ENCODE measurements around the gene UGGT1.

DNA sequence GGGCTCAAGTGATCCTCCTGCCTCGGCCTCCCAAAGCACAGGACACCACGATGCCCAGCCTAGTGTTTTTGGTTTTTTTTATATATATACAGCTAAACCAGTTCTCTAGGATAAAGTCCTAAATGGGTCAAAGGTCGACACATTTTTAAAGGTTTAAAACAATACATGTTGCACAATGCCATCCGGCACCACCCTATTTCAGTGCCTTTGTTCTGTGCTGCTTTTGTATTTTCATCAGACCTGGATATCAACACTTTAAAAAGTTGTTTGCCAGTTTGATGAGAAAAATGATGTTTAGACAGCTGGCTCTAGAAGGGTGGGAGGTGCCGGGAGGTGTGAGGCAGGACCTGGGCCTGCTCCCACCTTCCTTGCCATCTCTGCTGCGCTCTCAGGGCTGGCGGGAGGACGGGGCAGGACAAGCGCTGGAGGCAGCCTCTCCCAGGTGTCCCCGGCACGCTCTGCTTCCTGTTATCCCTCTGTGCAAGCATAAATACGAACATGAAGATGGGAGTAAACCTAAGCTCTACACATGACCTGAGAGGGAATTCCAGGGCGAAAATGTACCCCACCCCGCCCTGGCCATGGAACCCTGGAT, 124.0 kb downstream of the UGGT1 start:
- TF ChIP-seq, protein P1, sequence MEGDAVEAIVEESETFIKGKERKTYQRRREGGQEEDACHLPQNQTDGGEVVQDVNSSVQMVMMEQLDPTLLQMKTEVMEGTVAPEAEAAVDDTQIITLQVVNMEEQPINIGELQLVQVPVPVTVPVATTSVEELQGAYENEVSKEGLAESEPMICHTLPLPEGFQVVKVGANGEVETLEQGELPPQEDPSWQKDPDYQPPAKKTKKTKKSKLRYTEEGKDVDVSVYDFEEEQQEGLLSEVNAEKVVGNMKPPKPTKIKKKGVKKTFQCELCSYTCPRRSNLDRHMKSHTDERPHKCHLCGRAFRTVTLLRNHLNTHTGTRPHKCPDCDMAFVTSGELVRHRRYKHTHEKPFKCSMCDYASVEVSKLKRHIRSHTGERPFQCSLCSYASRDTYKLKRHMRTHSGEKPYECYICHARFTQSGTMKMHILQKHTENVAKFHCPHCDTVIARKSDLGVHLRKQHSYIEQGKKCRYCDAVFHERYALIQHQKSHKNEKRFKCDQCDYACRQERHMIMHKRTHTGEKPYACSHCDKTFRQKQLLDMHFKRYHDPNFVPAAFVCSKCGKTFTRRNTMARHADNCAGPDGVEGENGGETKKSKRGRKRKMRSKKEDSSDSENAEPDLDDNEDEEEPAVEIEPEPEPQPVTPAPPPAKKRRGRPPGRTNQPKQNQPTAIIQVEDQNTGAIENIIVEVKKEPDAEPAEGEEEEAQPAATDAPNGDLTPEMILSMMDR (IDR thresholded peaks at IDR 0.05; ENCODE audit: insufficient read depth, low read length, poor library complexity, severe bottlenecking): no peak
- TF ChIP-seq EZH2phosphoT487 (conservative IDR thresholded peaks at IDR 0.05; ENCODE audit: low read length): no peak

All from SU-DHL-6 (cell line).